ENCODE measurements around the gene SLC17A1. TPM values are rescaled to one million over a fixed set of nuclear protein-coding genes. Genes with fewer than 3 reads are reported as not detected.

The SLC17A1 gene
- total and polyA plus RNA-seq, 7 donors: not detected

DNA sequence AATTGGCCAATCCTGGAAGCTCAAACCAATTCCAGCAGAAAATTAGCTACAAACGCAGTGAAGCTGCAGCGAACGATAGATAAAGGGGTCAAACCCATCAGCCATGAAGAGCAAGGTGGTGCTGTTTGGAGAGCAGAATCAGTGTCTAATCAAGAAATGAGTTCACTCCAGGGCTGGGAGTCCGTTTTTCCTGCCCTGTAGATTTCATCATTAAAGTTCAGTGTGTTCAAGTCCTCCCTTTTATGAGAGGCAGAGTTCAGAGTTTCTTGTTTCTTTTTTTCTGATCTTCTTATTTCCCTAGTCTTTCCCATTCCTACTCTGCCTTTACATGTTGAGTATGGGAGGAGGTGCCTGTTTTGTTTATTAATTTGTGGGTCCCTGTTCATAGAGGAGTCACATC is 30.4 kb downstream of the SLC17A1 start:
- Histone ChIP-seq H3K36me3 (ENCODE audit: insufficient read depth in 1 of 2, low read depth in 1 of 2) (no peaks in the 10 kb centered on the region), H3K27ac (no peak overlapping the region), H3K27me3 (ENCODE audit: insufficient read depth in 3 of 3, low read length in 2 of 3) (peaks cover 0 to 3% (median 2%) of the 10 kb centered on the region in 3 donors), H3K9me3 (no peaks in the 10 kb centered on the region), H3K4me3 (no peak overlapping the region), H3K4me1 (no peaks in the 10 kb centered on the region)
- ATAC-seq (no peak), DNase-seq (no peak)
- intact Hi-C loops (cut with DNase I): no loop called here
- TF ChIP-seq, protein P1, sequence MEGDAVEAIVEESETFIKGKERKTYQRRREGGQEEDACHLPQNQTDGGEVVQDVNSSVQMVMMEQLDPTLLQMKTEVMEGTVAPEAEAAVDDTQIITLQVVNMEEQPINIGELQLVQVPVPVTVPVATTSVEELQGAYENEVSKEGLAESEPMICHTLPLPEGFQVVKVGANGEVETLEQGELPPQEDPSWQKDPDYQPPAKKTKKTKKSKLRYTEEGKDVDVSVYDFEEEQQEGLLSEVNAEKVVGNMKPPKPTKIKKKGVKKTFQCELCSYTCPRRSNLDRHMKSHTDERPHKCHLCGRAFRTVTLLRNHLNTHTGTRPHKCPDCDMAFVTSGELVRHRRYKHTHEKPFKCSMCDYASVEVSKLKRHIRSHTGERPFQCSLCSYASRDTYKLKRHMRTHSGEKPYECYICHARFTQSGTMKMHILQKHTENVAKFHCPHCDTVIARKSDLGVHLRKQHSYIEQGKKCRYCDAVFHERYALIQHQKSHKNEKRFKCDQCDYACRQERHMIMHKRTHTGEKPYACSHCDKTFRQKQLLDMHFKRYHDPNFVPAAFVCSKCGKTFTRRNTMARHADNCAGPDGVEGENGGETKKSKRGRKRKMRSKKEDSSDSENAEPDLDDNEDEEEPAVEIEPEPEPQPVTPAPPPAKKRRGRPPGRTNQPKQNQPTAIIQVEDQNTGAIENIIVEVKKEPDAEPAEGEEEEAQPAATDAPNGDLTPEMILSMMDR (IDR thresholded peaks at IDR 0.05): no peak
- 71 to 74% (median 73%) methylated on average over 4 of the region's 4 CpGs for WGBS, 3 donors

DNA sequence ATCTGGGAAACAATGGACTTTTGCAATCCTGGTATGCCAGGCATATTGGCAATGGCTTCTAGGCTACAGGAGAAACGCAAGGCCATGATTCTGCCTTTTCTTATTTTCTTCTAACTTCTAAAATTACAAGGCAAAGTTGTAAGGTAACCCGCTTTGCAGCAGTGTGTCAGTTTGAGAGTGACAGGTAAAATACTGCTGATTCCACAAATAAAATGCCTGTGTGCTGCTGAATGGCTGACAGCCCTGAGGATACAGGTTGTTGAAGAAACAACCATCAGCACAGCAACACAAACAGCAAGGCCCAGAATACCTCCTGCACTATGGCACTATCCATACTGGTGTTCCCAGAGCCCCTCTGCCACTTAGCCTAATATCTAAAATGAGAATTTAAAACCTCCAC is 37.1 kb downstream of the SLC17A1 start:
- Histone ChIP-seq H3K27me3 (ENCODE audit: insufficient read depth in 3 of 3, low read length in 2 of 3) (peaks cover 0 to 2% (median 0%) of the 10 kb centered on the region in 3 donors), H3K4me1 (no peaks in the 10 kb centered on the region), H3K27ac (no peak overlapping the region), H3K4me3 (no peak overlapping the region), H3K9me3 (no peaks in the 10 kb centered on the region), H3K36me3 (ENCODE audit: insufficient read depth in 1 of 2, low read depth in 1 of 2) (no peaks in the 10 kb centered on the region)
- WGBS, 3 donors: 64 to 80% (median 77%) methylated on average over 2 of the region's 2 CpGs
- no peak for DNase-seq
- no peak for ATAC-seq
- TF ChIP-seq, protein P1 (IDR thresholded peaks at IDR 0.05): no peak
- intact Hi-C loops (cut with DNase I): loop anchor here in 1 of 2 donors (10.0 kb wide), 1 partner anchor 1370 kb away; no protein-coding TSS in a partner anchor

DNA sequence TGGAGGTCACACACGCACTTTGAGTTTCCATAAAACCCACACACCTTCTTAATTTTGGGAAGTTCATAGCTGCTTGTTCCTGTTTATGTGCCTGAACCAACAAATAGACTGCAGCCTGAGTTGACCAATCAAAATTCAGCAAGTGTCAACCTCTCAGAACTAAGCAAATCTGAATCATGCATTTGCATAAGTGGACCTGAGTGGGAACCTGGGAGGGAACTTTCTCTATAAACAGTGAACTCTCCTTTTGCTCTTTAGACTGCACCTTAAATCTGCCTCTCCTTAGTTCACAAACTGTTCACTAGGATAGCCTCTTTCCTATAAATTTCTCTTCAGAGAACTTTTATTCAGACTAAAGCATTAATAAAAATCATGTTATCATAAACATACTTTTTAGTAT is 37.9 kb downstream of the SLC17A1 start:
- DNase-seq: no peak
- H3K36me3 ChIP-seq (ENCODE audit: insufficient read depth in 1 of 2, low read depth in 1 of 2): no peaks in the 10 kb centered on the region
- H3K9me3 ChIP-seq: no peaks in the 10 kb centered on the region
- TF ChIP-seq, protein P1 (IDR thresholded peaks at IDR 0.05): no peak
- 74 to 100% (median 76%) methylated on average over 1 of the region's 1 CpG for WGBS, 3 donors
- no peak for ATAC-seq
- intact Hi-C loops (cut with DNase I): loop anchor here in 1 of 2 donors (10.0 kb wide), 1 partner anchor 1371 kb away; no protein-coding TSS in a partner anchor
- H3K4me1 ChIP-seq: no peaks in the 10 kb centered on the region
- peaks cover 0 to 2% (median 0%) of the 10 kb centered on the region in 3 donors for H3K27me3 ChIP-seq (ENCODE audit: insufficient read depth in 3 of 3, low read length in 2 of 3)
- H3K27ac ChIP-seq: no peak overlapping the region
- no peak overlapping the region for H3K4me3 ChIP-seq

DNA sequence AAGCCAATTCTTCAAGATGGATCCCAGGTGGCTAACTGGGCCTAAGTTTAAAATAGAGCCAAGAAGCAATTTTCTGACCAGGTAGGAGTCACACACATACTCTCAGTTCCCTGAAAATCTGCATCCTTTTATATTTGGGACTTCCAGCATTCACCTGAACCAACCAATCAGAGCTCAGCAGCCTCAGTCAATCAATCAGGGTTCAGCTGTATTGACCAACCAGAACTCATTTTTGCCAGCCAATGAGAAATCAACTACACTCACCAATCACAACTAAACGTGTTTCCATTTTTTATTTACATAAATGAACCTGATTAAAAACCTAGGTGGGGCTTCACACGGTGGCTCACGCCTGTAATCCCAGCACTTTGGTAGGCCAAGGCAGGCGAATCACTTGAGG is 39.8 kb downstream of the SLC17A1 start:
- Histone ChIP-seq H3K4me1 (no peaks in the 10 kb centered on the region), H3K27ac (no peak overlapping the region), H3K27me3 (ENCODE audit: insufficient read depth in 3 of 3, low read length in 2 of 3) (peaks cover 0 to 2% (median 0%) of the 10 kb centered on the region in 3 donors), H3K36me3 (ENCODE audit: insufficient read depth in 1 of 2, low read depth in 1 of 2) (no peaks in the 10 kb centered on the region), H3K4me3 (no peak overlapping the region), H3K9me3 (no peaks in the 10 kb centered on the region)
- DNase-seq (no peak), ATAC-seq (no peak)
- intact Hi-C loops (cut with DNase I): loop anchor here in 1 of 2 donors (10.0 kb wide), 1 partner anchor 1373 kb away; no protein-coding TSS in a partner anchor
- TF ChIP-seq, protein P1 (IDR thresholded peaks at IDR 0.05): no peak
- 75 to 77% (median 76%) methylated on average over 4 of the region's 4 CpGs for WGBS, 3 donors

DNA sequence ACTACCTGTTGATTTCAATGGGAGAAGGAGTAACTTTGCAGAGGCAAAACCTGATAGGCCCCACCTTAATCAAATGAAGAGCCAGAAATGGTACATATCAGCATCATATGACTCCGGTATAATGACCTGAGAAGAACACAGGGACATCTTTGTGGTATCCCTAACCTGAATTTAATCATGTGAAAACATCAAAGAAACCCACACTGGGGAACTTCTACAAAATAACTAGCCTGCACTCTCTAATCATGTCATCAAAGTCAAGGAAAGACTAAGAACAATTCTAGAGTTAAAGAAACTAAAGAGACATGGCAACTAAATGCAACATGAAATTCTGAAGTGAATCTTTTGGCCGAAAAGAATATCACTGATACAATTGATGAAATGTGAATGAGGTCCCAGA is 42.4 kb downstream of the SLC17A1 start:
- Histone ChIP-seq H3K27me3 (ENCODE audit: insufficient read depth in 3 of 3, low read length in 2 of 3) (no peaks in the 10 kb centered on the region), H3K36me3 (ENCODE audit: insufficient read depth in 1 of 2, low read depth in 1 of 2) (no peaks in the 10 kb centered on the region), H3K4me1 (no peaks in the 10 kb centered on the region), H3K4me3 (no peak overlapping the region), H3K27ac (no peak overlapping the region), H3K9me3 (no peaks in the 10 kb centered on the region)
- 81 to 85% (median 83%) methylated on average over 2 of the region's 2 CpGs for WGBS, 3 donors
- DNase-seq (no peak), ATAC-seq (no peak)
- TF ChIP-seq, protein P1 (IDR thresholded peaks at IDR 0.05): no peak
- intact Hi-C loops (cut with DNase I): loop anchor here in 1 of 2 donors (5.0 to 10.0 kb wide), 3 partner anchors 98 to 215 kb away; no protein-coding TSS in a partner anchor

Data from psoas muscle (tissue), 8 donors.